Astrocyte (in vitro differentiated cells and primary cell): ENCODE measurements around the gene RBAK. TPM values are rescaled to one million over a fixed set of nuclear protein-coding genes. Genes with fewer than 3 reads are reported as not detected.
A peak's percentile ranks its signal among the peaks of the same experiment; 100 is the strongest.
"Not testable (repeated sequence)": the region's sequence is repeated elsewhere in the genome, so short reads cannot be mapped to it uniquely, and the experiment has no call there.

ENCODE experiments used
- DNase-seq: peaks from one replicate; pipeline ENCODE4 v3.0.0-alpha.2; 2010; ENCODE audit warnings: low read depth
- FAIRE-seq: peaks from 2 replicates; lab custom pipeline; 2011; peaks lifted over from hg19 to GRCh38; lab: Jason Lieb, UNC
- H2AFZ ChIP-seq: 2 replicates; pipeline ENCODE4 v1.6.0; 2012; ENCODE audit warnings: low read depth, low read length, inconsistent platforms
- H3K27ac ChIP-seq: 2 replicates; pipeline ENCODE4 v1.5.1; 2011; ENCODE audit warnings: low read depth, low read length, inconsistent platforms
- H3K27me3 ChIP-seq: 2 replicates; pipeline ENCODE4 v1.6.0; 2011; ENCODE audit warnings: low read length, inconsistent platforms; ENCODE audit not compliant: insufficient read depth
- H3K36me3 ChIP-seq: 2 replicates; pipeline ENCODE4 v1.5.1; 2011; ENCODE audit warnings: low read length, inconsistent platforms; ENCODE audit not compliant: insufficient read depth
- H3K4me1 ChIP-seq: 2 replicates; pipeline ENCODE4 v1.5.1; 2011; ENCODE audit warnings: low read length, inconsistent platforms; ENCODE audit not compliant: insufficient read depth
- H3K4me2 ChIP-seq: 2 replicates; pipeline ENCODE4 v1.6.0; 2012; ENCODE audit warnings: low read length, inconsistent platforms
- H3K4me3 ChIP-seq: 2 replicates; pipeline ENCODE4 v1.5.1; 2011; ENCODE audit warnings: low read depth, mild to moderate bottlenecking, low read length, inconsistent platforms; ENCODE audit not compliant: insufficient read depth
- H3K79me2 ChIP-seq: 2 replicates; pipeline ENCODE4 v1.6.0; 2012; ENCODE audit warnings: mild to moderate bottlenecking, low read length, inconsistent platforms; ENCODE audit not compliant: insufficient read depth
- H3K9ac ChIP-seq: 2 replicates; pipeline ENCODE4 v1.6.0; 2012; ENCODE audit warnings: mild to moderate bottlenecking, low read length, inconsistent platforms
- H3K9me3 ChIP-seq: 2 replicates; pipeline ENCODE4 v1.5.1; 2012; ENCODE audit warnings: low read depth, mild to moderate bottlenecking, low read length, inconsistent platforms; ENCODE audit not compliant: insufficient read depth
- H4K20me1 ChIP-seq: 2 replicates; pipeline ENCODE4 v1.6.0; 2012; ENCODE audit warnings: low read length, inconsistent platforms; ENCODE audit not compliant: insufficient read depth
- H3K27ac Mint-ChIP-seq: one replicate; pipeline ENCODE4 v1.8.0; 2021; ENCODE audit warnings: mild to moderate bottlenecking, mixed read lengths; ENCODE audit not compliant: unreplicated experiment
- H3K27me3 Mint-ChIP-seq: one replicate; pipeline ENCODE4 v1.8.0; 2021; ENCODE audit warnings: low read depth, mixed read lengths; ENCODE audit not compliant: unreplicated experiment
- H3K36me3 Mint-ChIP-seq: one replicate; pipeline ENCODE4 v1.8.0; 2021; ENCODE audit warnings: low read depth, mixed read lengths; ENCODE audit not compliant: unreplicated experiment
- H3K4me1 Mint-ChIP-seq: one replicate; pipeline ENCODE4 v1.8.0; 2021; ENCODE audit warnings: low read depth, mixed read lengths; ENCODE audit not compliant: unreplicated experiment
- H3K4me3 Mint-ChIP-seq: one replicate; pipeline ENCODE4 v1.8.0; 2021; ENCODE audit warnings: mild to moderate bottlenecking, moderate library complexity, mixed read lengths; ENCODE audit not compliant: unreplicated experiment
- H3K9me3 Mint-ChIP-seq: one replicate; pipeline ENCODE4 v1.8.0; 2021; ENCODE audit warnings: mild to moderate bottlenecking, mixed read lengths; ENCODE audit not compliant: unreplicated experiment
- CTCF ChIP-seq: IDR thresholded peaks from 2 replicates; pipeline ENCODE4 v1.5.1; 2011; ENCODE audit warnings: low read depth, mild to moderate bottlenecking, inconsistent platforms, low read length, moderate library complexity; ENCODE audit not compliant: insufficient read depth
- EZH2 ChIP-seq: IDR thresholded peaks from 2 replicates; pipeline ENCODE4 v1.6.1; 2012; ENCODE audit warnings: mild to moderate bottlenecking, low read length, inconsistent platforms; ENCODE audit not compliant: insufficient read depth
- total RNA-seq: library from RNA; stranded (reverse); gene quantifications from 2 replicates; pipeline ENCODE4 v1.2.1, GENCODE V29; 2021

The RBAK gene
- total RNA-seq, 1 donor from 2014 or later = 12.0 TPM

- TF ChIP-seq CTCF = no peak
- H3K4me3 ChIP-seq = no peak overlapping the region
- peaks cover 3% of the 10 kb centered on the region for H3K36me3 ChIP-seq
- peaks cover 14% of the 10 kb centered on the region for H3K9me3 Mint-ChIP-seq
- no peaks in the 10 kb centered on the region for H3K79me2 ChIP-seq
- FAIRE-seq (no peak), DNase-seq (no peak)
- H3K4me1 Mint-ChIP-seq = peaks cover 3% of the 10 kb centered on the region
- no peak overlapping the region for H3K4me2 ChIP-seq
- H3K9me3 ChIP-seq = no peaks in the 10 kb centered on the region
- H3K9ac ChIP-seq = no peak overlapping the region
- H3K27ac Mint-ChIP-seq = no peak overlapping the region
- H3K27me3 Mint-ChIP-seq = no peaks in the 10 kb centered on the region
- peaks cover 42% of the 10 kb centered on the region for H3K36me3 Mint-ChIP-seq
- H3K4me3 Mint-ChIP-seq = no peak overlapping the region
- no peak overlapping the region for H2AFZ ChIP-seq
- no peaks in the 10 kb centered on the region for H3K27me3 ChIP-seq
- no peaks in the 10 kb centered on the region for H3K4me1 ChIP-seq
- H3K27ac ChIP-seq = no peak overlapping the region
- H4K20me1 ChIP-seq = no peaks in the 10 kb centered on the region
These were observed 32.7 kb upstream of the RBAK start for GRCh38 chr7:5012985-5013384.

DNA sequence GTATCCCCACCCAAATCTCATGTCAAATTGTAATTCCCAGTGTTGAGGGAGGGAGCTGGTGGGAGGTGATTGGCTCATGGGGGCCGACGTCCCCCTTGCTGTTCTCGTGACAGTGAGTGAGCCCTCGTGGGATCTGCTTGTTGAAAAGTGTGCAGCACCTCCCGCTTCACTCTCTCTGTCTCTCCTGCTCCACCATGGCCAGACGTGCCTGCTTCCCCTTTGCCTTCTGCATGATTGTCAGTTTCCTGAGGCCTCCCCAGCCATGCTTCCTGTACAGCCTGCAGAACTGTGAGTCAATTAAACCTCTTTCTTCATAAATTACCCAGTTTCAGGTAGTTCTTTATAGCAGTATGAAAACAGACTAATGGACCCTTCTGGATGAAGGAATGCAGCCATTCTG lies 29.7 kb upstream of the RBAK start:
- peak overlapping the region; percentile 27 for H3K27ac Mint-ChIP-seq
- not testable (repeated sequence) for H3K79me2 ChIP-seq, H4K20me1 ChIP-seq, H3K4me3 ChIP-seq, FAIRE-seq, DNase-seq, H3K4me1 ChIP-seq, H3K27me3 ChIP-seq, H3K27ac ChIP-seq, H2AFZ ChIP-seq, H3K9ac ChIP-seq, H3K9me3 ChIP-seq, H3K4me2 ChIP-seq, H3K27me3 Mint-ChIP-seq, H3K36me3 ChIP-seq, H3K4me3 Mint-ChIP-seq, H3K4me1 Mint-ChIP-seq
- H3K9me3 Mint-ChIP-seq = peaks cover 18% of the 10 kb centered on the region
- peaks cover 37% of the 10 kb centered on the region for H3K36me3 Mint-ChIP-seq

- H3K4me1 Mint-ChIP-seq, H3K9me3 ChIP-seq, H3K4me3 ChIP-seq, H3K27ac Mint-ChIP-seq, H2AFZ ChIP-seq, H3K79me2 ChIP-seq, FAIRE-seq, DNase-seq, H3K4me1 ChIP-seq, H3K27me3 ChIP-seq, H4K20me1 ChIP-seq, H3K9ac ChIP-seq, H3K4me3 Mint-ChIP-seq, H3K4me2 ChIP-seq, H3K36me3 ChIP-seq, H3K27me3 Mint-ChIP-seq, H3K27ac ChIP-seq: not testable (repeated sequence)
- Mint-ChIP-seq H3K36me3 (peaks cover 29% of the 10 kb centered on the region), H3K9me3 (peaks cover 14% of the 10 kb centered on the region)
These were observed 28.0 kb upstream of the RBAK start for GRCh38 chr7:5017626-5018025.

DNA sequence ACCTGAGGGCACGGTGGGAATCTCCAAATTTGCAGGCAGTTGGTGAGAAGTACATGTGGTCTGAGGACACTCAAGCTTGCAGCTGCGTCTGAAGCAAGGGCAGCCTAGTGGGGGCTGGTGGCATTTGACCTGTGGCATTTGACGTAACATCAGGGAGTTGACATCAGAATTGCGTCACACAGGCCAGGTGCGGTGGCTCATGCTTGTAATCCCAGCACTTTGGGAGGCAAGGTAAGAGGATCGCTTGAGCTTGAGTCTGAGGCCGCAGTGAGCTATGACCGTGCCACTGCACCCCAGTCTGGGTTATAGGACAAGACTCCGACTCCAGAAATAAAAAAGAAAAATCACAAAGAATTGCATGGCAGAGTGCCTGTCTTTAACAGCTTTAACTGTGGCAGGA lies 25.6 kb upstream of the RBAK start:
- DNase-seq (no peak), FAIRE-seq (no peak)
- no peaks in the 10 kb centered on the region for H4K20me1 ChIP-seq
- no peak overlapping the region for H2AFZ ChIP-seq
- Mint-ChIP-seq H3K4me3 (no peak overlapping the region), H3K27me3 (no peaks in the 10 kb centered on the region), H3K9me3 (peaks cover 20% of the 10 kb centered on the region), H3K4me1 (no peaks in the 10 kb centered on the region), H3K36me3 (peaks cover 42% of the 10 kb centered on the region), H3K27ac (no peak overlapping the region)
- H3K9me3 ChIP-seq = no peaks in the 10 kb centered on the region
- H3K9ac ChIP-seq = no peak overlapping the region
- no peaks in the 10 kb centered on the region for H3K4me1 ChIP-seq
- no peak overlapping the region for H3K27ac ChIP-seq
- H3K27me3 ChIP-seq = no peaks in the 10 kb centered on the region
- H3K36me3 ChIP-seq = no peaks in the 10 kb centered on the region
- no peak overlapping the region for H3K4me2 ChIP-seq
- H3K4me3 ChIP-seq = no peak overlapping the region
- no peak for TF ChIP-seq EZH2
- TF ChIP-seq CTCF = no peak
- H3K79me2 ChIP-seq = no peaks in the 10 kb centered on the region

DNA sequence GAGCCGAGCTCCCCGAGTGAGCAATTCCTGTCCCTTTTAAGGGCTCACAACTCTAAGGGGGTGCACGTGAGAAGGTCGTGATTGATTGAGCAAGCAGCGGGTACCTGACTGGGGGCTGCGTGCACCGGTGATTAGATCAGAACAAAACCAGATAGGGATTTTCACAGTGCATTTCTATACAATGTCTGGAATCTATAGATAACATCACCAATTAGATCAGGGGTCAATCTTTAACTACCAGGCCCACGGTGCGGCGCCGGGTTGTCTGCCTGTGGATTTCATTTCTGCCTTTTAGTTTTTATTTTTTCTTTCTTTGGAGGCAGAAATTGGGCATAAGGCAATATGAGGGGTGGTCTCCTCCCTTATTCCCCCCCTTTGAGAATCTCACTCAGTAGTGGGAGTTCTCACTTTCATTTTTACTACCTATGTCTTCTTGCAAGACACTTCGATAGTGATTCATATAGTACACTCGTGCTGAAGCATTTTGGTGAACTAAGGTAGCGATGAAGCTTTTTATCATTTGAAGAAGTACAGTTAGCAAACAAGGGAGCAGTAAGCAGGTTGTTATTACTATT lies 24.6 kb upstream of the RBAK start:
- H3K4me2 ChIP-seq, DNase-seq, H3K4me3 Mint-ChIP-seq, H3K4me1 ChIP-seq, H4K20me1 ChIP-seq, H3K9ac ChIP-seq, FAIRE-seq, H3K27me3 ChIP-seq, H2AFZ ChIP-seq, H3K4me3 ChIP-seq, H3K4me1 Mint-ChIP-seq, H3K36me3 ChIP-seq, H3K27ac ChIP-seq, H3K27me3 Mint-ChIP-seq, H3K9me3 ChIP-seq, H3K27ac Mint-ChIP-seq, H3K79me2 ChIP-seq: not testable (repeated sequence)
- peaks cover 20% of the 10 kb centered on the region for H3K9me3 Mint-ChIP-seq
- peaks cover 40% of the 10 kb centered on the region for H3K36me3 Mint-ChIP-seq
